ENCODE measurements around the gene SCN8A. TPM values are rescaled to one million over a fixed set of nuclear protein-coding genes. Genes with fewer than 3 reads are reported as not detected.

Gene SCN8A
- total RNA-seq = 37.4 and 50.6 TPM in 2 replicates

GRCh38 chr12:51591016-51591901, at the start of gene SCN8A:
SCN8A (plus strand) TSS chr12:51591233; CDS start chr12:51662818, 71,585 bp downstream.

GRCh38 chr12:51848326-51848727, 257.3 kb downstream of the SCN8A start, which contains the start of gene FIGNL2:
FIGNL2 (minus strand) TSS chr12:51848718; CDS start chr12:51822413, 26,305 bp downstream.

Other genes with a start within 250 kb of the SCN8A start
- not detected in 2 replicates for gene CELA1, start 244.6 kb upstream of the SCN8A start, total RNA-seq
- 42.2 and 48.9 TPM in 2 replicates for gene GALNT6, start 199.8 kb upstream of the SCN8A start, total RNA-seq
- gene SLC4A8, start 166.4 kb upstream of the SCN8A start, total RNA-seq = 6.7 and 7.7 TPM in 2 replicates